HG03097 (cell line): ENCODE measurements around the gene PARD3B.
"Not testable (repeated sequence)": the region's sequence is repeated elsewhere in the genome, so short reads cannot be mapped to it uniquely, and the experiment has no call there.

ENCODE experiments used
- ATAC-seq: cut with Tn5 transposase; IDR thresholded peaks from one replicate; pipeline ENCODE4 v1.9.1; 2021; ENCODE audit not compliant: unreplicated experiment, low FRiP score

Gene PARD3B

DNA sequence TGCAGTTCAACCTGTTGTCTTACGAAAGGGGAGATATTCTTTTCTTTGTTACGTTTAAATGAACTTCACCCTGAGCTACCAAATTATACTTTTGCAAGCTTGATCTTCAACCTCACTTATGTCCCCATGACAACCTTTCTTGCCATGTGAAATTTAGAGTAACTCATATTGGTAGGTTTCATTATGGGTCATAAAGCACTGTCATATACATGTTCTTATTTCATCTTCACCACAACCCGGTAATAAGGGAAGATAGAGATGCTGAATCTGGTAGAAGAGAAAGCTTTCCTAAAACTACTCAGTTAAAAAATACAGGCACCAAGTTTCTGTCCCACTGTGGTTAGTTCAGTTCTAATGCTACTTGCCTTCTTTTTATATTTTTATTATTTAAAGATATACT, 928.5 kb downstream of the PARD3B start:
- no peak for ATAC-seq

GRCh38 chr2:205474741-205475415, 929.6 kb downstream of the PARD3B start:
- no peak for ATAC-seq

- no peak for ATAC-seq
These were observed 930.1 kb downstream of the PARD3B start for GRCh38 chr2:205475416-205475768.

- no peak for ATAC-seq
These were observed 931.9 kb downstream of the PARD3B start for GRCh38 chr2:205477016-205477705.

DNA sequence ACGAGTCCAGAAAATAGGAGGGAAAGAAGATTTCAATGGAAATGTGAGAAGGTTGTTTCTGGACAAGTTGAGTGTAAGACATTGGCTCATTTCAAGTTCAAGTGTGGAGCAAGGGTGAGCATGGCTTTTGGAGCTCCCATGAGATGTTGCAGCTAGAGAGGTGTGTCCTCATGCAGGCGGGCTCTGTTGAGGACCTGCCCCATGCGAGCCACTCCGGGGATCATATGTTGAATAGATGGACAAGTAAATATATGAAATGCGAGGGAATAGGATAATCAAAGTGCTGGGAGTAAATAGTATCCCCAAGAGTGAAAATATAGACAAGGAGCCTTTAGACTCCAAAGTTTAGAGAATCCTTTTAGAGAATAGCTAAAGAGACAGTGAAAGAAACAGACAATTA, 936.6 kb downstream of the PARD3B start:
- ATAC-seq: no peak

GRCh38 chr2:205482399-205483081, 937.3 kb downstream of the PARD3B start:
- no peak for ATAC-seq

GRCh38 chr2:205483095-205483494, 937.8 kb downstream of the PARD3B start:
- ATAC-seq: no peak

GRCh38 chr2:205484215-205484614, 938.9 kb downstream of the PARD3B start:
- ATAC-seq: no peak

DNA sequence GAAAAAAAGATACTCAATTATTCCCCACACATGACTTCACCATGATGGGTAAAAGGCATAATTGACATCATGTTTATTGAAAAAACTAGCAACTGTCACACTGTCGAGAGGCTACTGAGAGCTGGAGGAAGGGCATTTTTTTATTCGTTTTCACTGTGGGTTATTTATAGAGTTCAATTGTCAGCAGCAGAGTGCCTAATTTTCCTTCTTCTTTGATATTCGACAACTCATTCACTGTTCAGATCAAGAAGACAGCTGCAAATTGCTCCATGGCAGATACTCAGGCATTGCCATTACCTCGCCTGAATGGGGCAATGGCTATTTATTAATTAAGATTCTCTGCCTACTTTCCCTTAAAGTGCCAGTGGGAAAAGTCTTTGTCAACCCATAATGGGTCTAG, 939.5 kb downstream of the PARD3B start:
- ATAC-seq: no peak

GRCh38 chr2:205493528-205493927, 948.3 kb downstream of the PARD3B start:
- ATAC-seq: not testable (repeated sequence)

GRCh38 chr2:205494537-205495235, 949.4 kb downstream of the PARD3B start:
- ATAC-seq: no peak

DNA sequence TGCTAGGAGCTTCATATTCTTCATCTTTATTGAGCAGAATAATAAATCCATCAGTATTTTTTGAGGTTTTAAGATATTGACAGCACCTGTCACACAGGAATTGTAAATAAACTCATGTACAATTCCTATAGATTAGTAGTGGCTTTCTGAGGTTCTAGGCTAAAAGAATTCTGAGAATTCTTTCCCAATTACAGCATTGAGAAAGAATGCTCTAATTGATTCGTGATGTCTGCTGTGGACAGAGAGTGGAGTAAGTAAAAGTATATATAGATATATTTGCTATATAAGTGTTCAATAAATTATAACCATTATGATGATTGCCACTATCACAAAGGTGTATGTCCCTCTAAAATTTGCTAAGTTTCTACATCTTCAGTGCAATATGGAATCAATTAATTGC, 950.5 kb downstream of the PARD3B start:
- ATAC-seq: no peak

GRCh38 chr2:205496370-205496769, 951.1 kb downstream of the PARD3B start:
- no peak for ATAC-seq

DNA sequence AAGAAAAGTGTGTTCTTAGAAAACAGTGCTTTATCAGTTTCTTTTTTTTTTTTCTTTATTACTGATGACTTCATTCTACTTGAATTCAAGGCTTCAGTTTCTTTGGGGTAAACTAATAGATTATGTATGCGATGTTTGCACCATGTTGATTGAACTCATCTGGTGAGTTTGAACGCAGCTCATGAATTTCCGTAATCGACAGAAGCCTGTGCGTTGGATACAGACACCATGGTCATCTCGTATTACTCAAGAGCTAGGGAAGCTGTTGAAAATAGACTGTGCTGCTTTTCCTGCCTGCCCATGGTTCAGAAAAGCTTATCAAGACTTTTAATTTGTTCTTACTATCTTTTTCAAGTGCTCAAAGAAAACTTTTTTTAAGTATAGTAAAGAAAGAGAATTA, 951.5 kb downstream of the PARD3B start:
- ATAC-seq: no peak

GRCh38 chr2:205499006-205499405, 953.7 kb downstream of the PARD3B start:
- no peak for ATAC-seq

- no peak for ATAC-seq
These were observed 954.8 kb downstream of the PARD3B start for GRCh38 chr2:205500065-205500464.

- no peak for ATAC-seq
These were observed 955.7 kb downstream of the PARD3B start for GRCh38 chr2:205500951-205501350.

- ATAC-seq: no peak
These were observed 956.6 kb downstream of the PARD3B start for GRCh38 chr2:205501826-205502225.

- no peak for ATAC-seq
These were observed 960.1 kb downstream of the PARD3B start for GRCh38 chr2:205505371-205505770.

DNA sequence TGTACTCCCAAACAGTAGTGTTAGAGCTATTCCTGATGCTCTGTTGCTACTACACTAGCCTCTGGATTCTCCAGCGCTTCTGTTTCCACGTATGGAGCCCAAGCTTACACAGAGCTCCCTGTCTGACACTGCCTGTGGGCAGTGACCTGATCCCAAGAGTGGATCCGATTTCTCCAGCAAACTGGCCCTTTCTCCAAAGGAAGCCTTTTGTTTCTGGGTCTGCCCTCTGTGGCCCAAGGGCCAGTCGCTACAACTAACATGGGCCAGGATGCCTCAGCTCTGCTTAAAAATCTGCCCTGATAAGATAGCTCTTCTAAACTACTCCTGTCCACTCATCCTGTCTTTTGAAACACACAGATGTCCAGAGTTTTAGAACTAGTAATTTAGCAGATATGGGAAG, 964.4 kb downstream of the PARD3B start:
- no peak for ATAC-seq

GRCh38 chr2:205510345-205510744, 965.1 kb downstream of the PARD3B start:
- no peak for ATAC-seq
